SK-N-SH (cell line): ENCODE data around the gene FASTKD3. TPM values are rescaled to one million over a fixed set of nuclear protein-coding genes. Genes with fewer than 3 reads are reported as not detected.

Source experiments
- CTCF ChIA-PET: fragments of 300-600, 350-600 bp; formaldehyde crosslinking; extraction: SDS; loops from one replicate; lab custom pipeline; 2021; lab: Yijun Ruan, JAX
- POLR2A ChIA-PET: fragments of 350-600 bp; sonication (Branson Sonifier 250); formaldehyde crosslinking; extraction: SDS; loops from one replicate; lab custom pipeline; 2020; ENCODE audit warnings: antibody characterized with exemption, inconsistent platforms; lab: Yijun Ruan, JAX
- DNase-seq: peaks from one replicate; pipeline ENCODE4 v3.0.0; 2012
- H2AFZ ChIP-seq: fragments of 200-600 bp; sonication (generic); 2 replicates; pipeline ENCODE4 v1.8.1; 2016; ENCODE audit warnings: antibody characterized with exemption, mild to moderate bottlenecking, low read depth
- H3F3A ChIP-seq: fragments of 200-600 bp; sonication (generic); replicated peaks from 2 replicates; pipeline ENCODE3; 2016; ENCODE audit warnings: antibody characterized with exemption, mild to moderate bottlenecking; ENCODE audit not compliant: insufficient read depth
- H3K27ac ChIP-seq, 2 experiments: fragments of 200-500 bp in 1 of 2; fragments of 200-600 bp in 1 of 2; sonication (Bioruptor generic) in 1 of 2; sonication (generic), shearing (Covaris generic) in 1 of 2; 2 replicates each; pipeline versions ENCODE4 v1.5.1 to v1.6.1; 2014 to 2016; ENCODE audit warnings: low read depth in 2 of 2, inconsistent platforms in 1 of 2, low read length in 1 of 2, mild to moderate bottlenecking in 1 of 2, mixed read lengths in 1 of 2
- H3K27me3 ChIP-seq: fragments of 200-600 bp; sonication (generic), shearing (Covaris generic); 2 replicates; pipeline ENCODE4 v1.6.1; 2016; ENCODE audit warnings: mixed run types; ENCODE audit not compliant: insufficient read depth
- H3K36me3 ChIP-seq, 2 experiments: fragments of 200-500 bp in 1 of 2; fragments of 200-600 bp in 1 of 2; sonication (Bioruptor generic) in 1 of 2; sonication (generic) in 1 of 2; replicated peaks in 1 of 2; 2 replicates each; pipeline versions ENCODE3 to v1.5.1; 2014 to 2016; ENCODE audit warnings: low read length in 1 of 2, mild to moderate bottlenecking in 1 of 2; ENCODE audit not compliant: insufficient read depth in 2 of 2, control insufficient read depth in 1 of 2
- H3K4me1 ChIP-seq, 2 experiments: fragments of 200-500 bp in 1 of 2; fragments of 200-600 bp in 1 of 2; sonication (Bioruptor generic) in 1 of 2; sonication (generic), shearing (Covaris generic) in 1 of 2; 2 replicates each; pipeline versions ENCODE4 v1.5.1 to v1.6.1; 2014 to 2016; ENCODE audit warnings: low read depth in 1 of 2, low read length in 1 of 2, mixed run types in 1 of 2; ENCODE audit not compliant: insufficient read depth in 2 of 2, control insufficient read depth in 1 of 2
- H3K4me2 ChIP-seq: fragments of 200-600 bp; sonication (generic), shearing (Covaris generic); 2 replicates; pipeline ENCODE4 v1.6.1; 2017; ENCODE audit warnings: mixed run types
- H3K4me3 ChIP-seq, 2 experiments: fragments of 200-500 bp in 1 of 2; fragments of 200-600 bp in 1 of 2; sonication (Bioruptor generic) in 1 of 2; sonication (generic), shearing (Covaris generic) in 1 of 2; 2 replicates each; pipeline versions ENCODE4 v1.5.1 to v1.8.1; 2014 to 2016; ENCODE audit warnings: low read depth in 2 of 2, inconsistent platforms in 1 of 2, low read length in 1 of 2, mild to moderate bottlenecking in 1 of 2, mixed read lengths in 1 of 2, moderate library complexity in 1 of 2
- H3K79me2 ChIP-seq: fragments of 200-600 bp; sonication (generic); 2 replicates; pipeline ENCODE4 v1.8.1; 2017; ENCODE audit warnings: mild to moderate bottlenecking; ENCODE audit not compliant: insufficient read depth
- H3K9ac ChIP-seq: fragments of 200-600 bp; sonication (generic); 2 replicates; pipeline ENCODE4 v1.6.1; 2017; ENCODE audit warnings: mixed run types
- H3K9me2 ChIP-seq: fragments of 200-600 bp; sonication (generic); 2 replicates; pipeline ENCODE4 v1.6.1; 2017; ENCODE audit warnings: mixed run types
- H3K9me3 ChIP-seq: fragments of 200-600 bp; sonication (generic); 2 replicates; pipeline ENCODE4 v1.6.1; 2017; ENCODE audit warnings: mixed run types, mild to moderate bottlenecking, moderate library complexity
- H4K20me1 ChIP-seq: fragments of 200-600 bp; sonication (generic); 2 replicates; pipeline ENCODE4 v1.6.1; 2017; ENCODE audit warnings: mild to moderate bottlenecking, mixed run types; ENCODE audit not compliant: insufficient read depth
- CHD2 ChIP-seq: fragments of 150-350 bp; IDR thresholded peaks from 2 replicates; pipeline ENCODE4 v1.6.1; 2018; ENCODE audit warnings: low read length; ENCODE audit not compliant: partially characterized antibody
- CTCF ChIP-seq: fragments of 200-600 bp; sonication (generic); IDR thresholded peaks from 2 replicates; pipeline ENCODE4 v1.6.1; 2017; ENCODE audit warnings: antibody characterized with exemption, mild to moderate bottlenecking, moderate library complexity
- ELF1 ChIP-seq: IDR thresholded peaks from 2 replicates; pipeline ENCODE4 v1.4.0; 2012
- EP300 ChIP-seq, 2 experiments: IDR thresholded peaks; 2 replicates each; pipeline versions ENCODE4 v1.4.0 to v1.6.1; 2012; ENCODE audit warnings: borderline replicate concordance in 1 of 2, low read depth in 1 of 2, low read length in 1 of 2
- FOSL2 ChIP-seq: IDR thresholded peaks from 2 replicates; pipeline ENCODE4 v1.4.0; 2012; ENCODE audit warnings: low read depth, mild to moderate bottlenecking, moderate library complexity, borderline replicate concordance
- FOXM1 ChIP-seq: IDR thresholded peaks from 2 replicates; pipeline ENCODE4 v1.4.0; 2012; ENCODE audit warnings: low read depth, mild to moderate bottlenecking
- JUND ChIP-seq: IDR thresholded peaks from 2 replicates; pipeline ENCODE4 v1.4.0; 2012
- MXI1 ChIP-seq: IDR thresholded peaks from 2 replicates; pipeline ENCODE4 v1.6.1; 2012; ENCODE audit warnings: mild to moderate bottlenecking, low read depth, low read length, improper control_type of control experiment
- SIN3A ChIP-seq: IDR thresholded peaks from 2 replicates; pipeline ENCODE4 v1.6.1; 2012; ENCODE audit warnings: low read depth, mild to moderate bottlenecking, low read length, moderate library complexity, borderline replicate concordance
- TAF1 ChIP-seq: IDR thresholded peaks from 2 replicates; pipeline ENCODE4 v1.6.1; 2012; ENCODE audit warnings: low read depth, mild to moderate bottlenecking, low read length, moderate library complexity, borderline replicate concordance
- TCF12 ChIP-seq: IDR thresholded peaks from 2 replicates; pipeline ENCODE4 v1.4.0; 2012
- TEAD4 ChIP-seq: IDR thresholded peaks from 2 replicates; pipeline ENCODE4 v1.4.0; 2012; ENCODE audit warnings: mild to moderate bottlenecking, borderline replicate concordance; ENCODE audit not compliant: insufficient read depth
- USF1 ChIP-seq: IDR thresholded peaks from 2 replicates; pipeline ENCODE4 v1.4.0; 2012; ENCODE audit warnings: low read depth, borderline replicate concordance
- WGBS: methylation state at CpG from one replicate; pipeline ENCODE4 v1.1.6; 2017; ENCODE audit warnings: low lambda C conversion rate; 5-methylcytosine and 5-hydroxymethylcytosine counted together
- polyA plus RNA-seq, 3 experiments: library from polyadenylated mRNA; depleted of rRNA; stranded (reverse); fragments of >200 nt; gene quantifications; 2 replicates each; pipeline ENCODE4 v1.2.3, GENCODE V29; 2012

FASTKD3 gene
- polyA plus RNA-seq, 1 of the 3 experiments (the other 2 are of a cell fraction): 5.4 TPM

DNA sequence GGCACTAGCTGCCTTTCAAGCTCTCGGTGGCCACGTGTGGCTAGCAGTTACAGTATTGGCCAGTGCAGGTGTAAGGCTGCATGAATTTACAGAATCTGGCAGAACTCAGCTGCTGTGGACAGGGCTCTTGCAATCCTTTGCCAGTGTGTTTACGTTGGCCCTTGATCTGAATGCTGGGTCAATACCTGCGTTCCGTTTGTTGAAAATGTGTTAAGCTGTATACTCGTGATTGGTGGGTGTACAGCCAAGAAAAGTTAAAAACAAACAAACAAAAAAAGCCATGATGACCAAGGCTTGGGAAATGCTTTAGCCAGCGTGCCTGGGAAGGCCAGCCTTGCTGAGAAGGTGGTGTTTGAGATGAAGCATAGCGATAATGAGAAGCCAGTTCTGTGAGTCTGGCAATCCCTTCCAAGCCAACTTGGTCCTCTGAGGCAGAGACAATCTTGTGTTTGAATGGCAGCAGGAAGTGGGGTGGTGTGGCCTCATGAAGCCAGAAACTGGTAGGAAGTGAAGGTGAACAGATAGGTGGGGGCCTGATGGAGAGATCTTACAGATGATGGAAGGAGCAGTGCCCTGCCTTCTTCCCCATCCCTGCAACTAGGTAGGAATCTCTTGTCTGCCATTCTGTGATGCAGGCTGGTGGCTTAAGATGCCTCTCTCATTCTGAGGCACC, 17.1 kb downstream of the FASTKD3 start:
- Histone ChIP-seq H3K36me3 (no peaks in the 10 kb centered on the region), H4K20me1 (no peaks in the 10 kb centered on the region), H3K27ac (no peak overlapping the region), H3K79me2 (no peaks in the 10 kb centered on the region), H3F3A (no peaks in the 10 kb centered on the region), H3K4me3 (no peak overlapping the region), H3K4me1 (peaks cover 0 to 9% of the 10 kb centered on the region in 2 experiments; a peak in 1 of 4 replicates), H3K27me3 (peaks cover 21% of the 10 kb centered on the region), H3K4me2 (no peak overlapping the region), H2AFZ (no peak overlapping the region), H3K9ac (no peak overlapping the region), H3K9me2 (no peaks in the 10 kb centered on the region), H3K9me3 (no peaks in the 10 kb centered on the region)
- ChIA-PET CTCF (interaction anchor here (0.8 to 1.4 kb wide), 4 partner anchors 24 to 76 kb away, joined by 3 to 4 read pairs (median 3); no protein-coding TSS in a partner anchor), POLR2A (no interaction called here)
- TF ChIP-seq CHD2 (no peak), USF1 (no peak), EP300 (IDR thresholded peaks at IDR 0.05; ENCODE audit: borderline replicate concordance in 1 of 2, low read depth in 1 of 2, low read length in 1 of 2) (no peak), FOSL2 (no peak), MXI1 (no peak), TAF1 (no peak), TEAD4 (no peak), JUND (no peak), SIN3A (no peak), FOXM1 (no peak), ELF1 (no peak)
- WGBS: 81% methylated on average over 8 of the region's 8 CpGs
- DNase-seq: no peak

GRCh38 chr5:7851240-7851592, 17.6 kb downstream of the FASTKD3 start:
- Histone ChIP-seq H3K79me2 (no peaks in the 10 kb centered on the region), H3K9me2 (no peaks in the 10 kb centered on the region), H3K4me1 (peaks cover 0 to 9% of the 10 kb centered on the region in 2 experiments; a peak in 1 of 4 replicates), H2AFZ (no peak overlapping the region), H3K4me3 (peak overlapping the region; percentile 44 to 59; a peak in 3 of 4 replicates), H4K20me1 (no peaks in the 10 kb centered on the region), H3K27ac (no peak overlapping the region), H3K9ac (no peak overlapping the region), H3K9me3 (no peaks in the 10 kb centered on the region), H3F3A (no peaks in the 10 kb centered on the region), H3K27me3 (peaks cover 21% of the 10 kb centered on the region), H3K36me3 (no peaks in the 10 kb centered on the region), H3K4me2 (peak overlapping the region; percentile 72)
- DNase-seq: no peak
- ChIA-PET POLR2A (no interaction called here), CTCF (interaction anchor here (0.8 to 1.4 kb wide), 4 partner anchors 24 to 76 kb away, joined by 3 to 4 read pairs (median 3); no protein-coding TSS in a partner anchor)
- WGBS: 66% methylated on average over 15 of the region's 16 CpGs
- TF ChIP-seq CTCF: 0 out of 2 replicates have a peak, but pooled peaks have one; percentile 2
- TF ChIP-seq ELF1: no peak
- no peak for TF ChIP-seq TCF12
